ENCODE measurements around the gene SCAMP3. TPM values are rescaled to one million over a fixed set of nuclear protein-coding genes. Genes with fewer than 3 reads are reported as not detected.
"Not testable (repeated sequence)": the region's sequence is repeated elsewhere in the genome, so short reads cannot be mapped to it uniquely, and the experiment has no call there.

Gene SCAMP3
- total RNA-seq, 1 donor from 2014 or later = 50.5 TPM

DNA sequence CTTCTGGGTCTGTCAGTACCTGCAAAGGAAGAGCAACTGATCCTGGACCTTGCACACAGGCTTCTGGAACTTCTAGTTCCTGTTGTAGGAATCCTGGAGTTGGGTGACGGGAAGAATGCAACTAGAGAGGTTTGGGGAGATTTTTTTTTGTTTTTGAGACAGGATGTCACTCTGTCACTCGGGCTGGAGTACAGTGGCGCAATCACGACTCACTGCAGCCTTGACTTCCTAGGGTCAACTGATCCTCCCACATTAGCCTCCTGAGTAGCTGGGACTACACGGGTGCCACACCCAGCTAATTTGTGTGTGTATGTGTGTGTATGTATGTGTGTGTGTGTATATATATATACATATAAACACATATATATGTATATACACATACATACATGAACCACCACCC, 25.7 kb downstream of the SCAMP3 start:
- Mint-ChIP-seq H3K27me3 (ENCODE audit: low read depth) (no peaks in the 10 kb centered on the region), H3K27ac (no peak overlapping the region), H3K9me3 (no peaks in the 10 kb centered on the region), H3K4me1 (peaks cover 18% of the 10 kb centered on the region), H3K4me3 (no peak overlapping the region), H3K36me3 (peaks cover 11% of the 10 kb centered on the region)
- TF ChIP-seq, protein P1, sequence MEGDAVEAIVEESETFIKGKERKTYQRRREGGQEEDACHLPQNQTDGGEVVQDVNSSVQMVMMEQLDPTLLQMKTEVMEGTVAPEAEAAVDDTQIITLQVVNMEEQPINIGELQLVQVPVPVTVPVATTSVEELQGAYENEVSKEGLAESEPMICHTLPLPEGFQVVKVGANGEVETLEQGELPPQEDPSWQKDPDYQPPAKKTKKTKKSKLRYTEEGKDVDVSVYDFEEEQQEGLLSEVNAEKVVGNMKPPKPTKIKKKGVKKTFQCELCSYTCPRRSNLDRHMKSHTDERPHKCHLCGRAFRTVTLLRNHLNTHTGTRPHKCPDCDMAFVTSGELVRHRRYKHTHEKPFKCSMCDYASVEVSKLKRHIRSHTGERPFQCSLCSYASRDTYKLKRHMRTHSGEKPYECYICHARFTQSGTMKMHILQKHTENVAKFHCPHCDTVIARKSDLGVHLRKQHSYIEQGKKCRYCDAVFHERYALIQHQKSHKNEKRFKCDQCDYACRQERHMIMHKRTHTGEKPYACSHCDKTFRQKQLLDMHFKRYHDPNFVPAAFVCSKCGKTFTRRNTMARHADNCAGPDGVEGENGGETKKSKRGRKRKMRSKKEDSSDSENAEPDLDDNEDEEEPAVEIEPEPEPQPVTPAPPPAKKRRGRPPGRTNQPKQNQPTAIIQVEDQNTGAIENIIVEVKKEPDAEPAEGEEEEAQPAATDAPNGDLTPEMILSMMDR (IDR thresholded peaks at IDR 0.05; ENCODE audit: unreplicated experiment) = no peak
- no peak for DNase-seq (ENCODE audit: low spot score in 2 of 2, unreplicated experiment in 2 of 2)

DNA sequence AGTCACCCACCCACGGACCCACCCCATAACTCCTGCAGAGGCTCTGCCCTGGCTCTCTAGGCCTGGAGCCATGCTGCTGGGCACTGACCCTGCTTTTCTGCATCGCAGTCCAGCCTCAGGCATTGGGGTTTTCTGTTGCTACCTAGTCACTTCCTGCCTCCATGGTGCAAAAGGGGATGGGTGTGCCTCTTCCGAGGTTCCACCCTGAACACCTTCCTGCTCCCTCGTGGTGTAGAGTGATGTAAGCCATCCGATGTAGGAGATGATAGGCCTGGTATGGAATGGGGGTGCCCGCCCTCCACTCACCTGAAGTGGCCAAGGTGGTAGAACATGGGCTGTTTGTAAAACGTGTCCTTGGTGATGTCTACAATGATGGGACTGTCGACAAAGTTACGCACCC, 26.8 kb downstream of the SCAMP3 start:
- not testable (repeated sequence) for H3K27me3 Mint-ChIP-seq (ENCODE audit: low read depth); DNase-seq (ENCODE audit: low spot score in 2 of 2, unreplicated experiment in 2 of 2); H3K9me3 Mint-ChIP-seq; H3K27ac Mint-ChIP-seq; H3K4me1 Mint-ChIP-seq; H3K4me3 Mint-ChIP-seq
- peaks cover 11% of the 10 kb centered on the region for H3K36me3 Mint-ChIP-seq

DNA sequence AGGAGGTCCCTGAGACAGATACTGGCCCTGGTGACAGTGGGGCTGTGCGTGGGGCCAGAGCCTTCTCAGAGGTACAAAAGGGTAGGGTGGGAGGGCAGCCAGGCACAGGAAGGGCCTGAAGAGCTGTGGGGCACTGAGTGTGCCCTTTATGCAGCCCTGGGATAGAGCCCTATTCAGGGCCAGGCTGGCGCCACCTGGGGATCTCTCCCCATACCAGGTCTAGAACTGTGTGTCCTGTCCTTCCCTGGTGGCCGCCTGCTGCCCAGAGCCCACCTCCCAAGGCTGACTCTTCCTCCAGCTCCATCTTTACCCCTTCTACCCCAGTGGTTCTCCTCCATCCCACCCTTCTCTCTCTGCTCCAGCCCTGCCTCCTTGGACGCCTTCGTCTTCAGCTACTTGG, 28.7 kb downstream of the SCAMP3 start:
- DNase-seq (ENCODE audit: low spot score in 2 of 2, unreplicated experiment in 2 of 2); H3K27me3 Mint-ChIP-seq (ENCODE audit: low read depth); H3K9me3 Mint-ChIP-seq; H3K27ac Mint-ChIP-seq; H3K4me3 Mint-ChIP-seq; H3K4me1 Mint-ChIP-seq: not testable (repeated sequence)
- peaks cover 11% of the 10 kb centered on the region for H3K36me3 Mint-ChIP-seq

DNA sequence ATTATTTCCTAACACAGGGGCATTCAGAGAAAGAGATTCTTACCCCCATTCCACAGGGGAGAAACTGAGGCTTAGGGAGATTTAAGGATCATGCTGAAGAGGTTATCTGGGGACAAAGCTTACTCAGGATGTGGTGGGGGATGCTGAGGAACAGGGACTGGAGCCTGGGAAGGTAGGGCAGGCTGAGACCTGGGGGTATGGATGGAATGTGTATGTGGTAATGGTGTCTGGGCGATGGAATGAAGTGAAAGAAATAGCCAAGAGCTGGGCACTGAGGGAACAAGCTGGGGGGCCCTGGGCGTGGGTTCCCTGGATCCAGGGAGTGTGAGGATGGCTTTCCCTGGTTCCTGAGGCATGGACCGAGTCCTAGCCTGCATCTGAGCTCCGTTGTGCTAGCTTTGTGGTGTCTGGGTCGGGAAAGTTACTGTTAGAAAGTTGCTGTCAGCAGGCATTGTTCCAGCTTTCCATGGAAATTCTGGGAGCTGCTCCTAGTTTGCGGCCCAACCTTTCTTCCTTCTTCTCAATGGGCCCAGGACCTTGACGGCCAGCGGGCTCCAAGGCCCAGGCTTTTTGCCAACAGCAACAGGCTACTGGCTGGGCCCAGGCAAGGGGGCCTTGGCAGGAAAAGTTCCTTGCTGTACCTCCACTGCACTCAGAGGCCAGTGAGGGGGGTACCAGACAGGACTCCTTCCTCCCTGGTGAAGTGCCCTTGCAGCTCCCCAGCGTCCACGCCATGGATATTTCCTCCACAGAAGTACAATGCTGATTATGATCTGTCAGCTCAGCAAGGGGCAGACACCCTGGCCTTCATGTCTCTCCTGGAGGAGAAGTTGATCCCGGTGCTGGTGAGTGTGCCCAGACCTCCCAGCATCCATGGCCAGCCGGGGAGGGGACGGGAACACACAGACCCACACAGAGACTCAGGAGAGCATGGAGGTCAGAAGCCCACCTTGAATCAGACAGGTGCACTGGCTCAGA, 29.9 kb downstream of the SCAMP3 start:
- not testable (repeated sequence) for H3K27me3 Mint-ChIP-seq (ENCODE audit: low read depth); H3K27ac Mint-ChIP-seq; H3K4me3 Mint-ChIP-seq; H3K9me3 Mint-ChIP-seq; DNase-seq (ENCODE audit: low spot score in 2 of 2, unreplicated experiment in 2 of 2)
- peaks cover 12% of the 10 kb centered on the region for H3K4me1 Mint-ChIP-seq
- peaks cover 11% of the 10 kb centered on the region for H3K36me3 Mint-ChIP-seq

DNA sequence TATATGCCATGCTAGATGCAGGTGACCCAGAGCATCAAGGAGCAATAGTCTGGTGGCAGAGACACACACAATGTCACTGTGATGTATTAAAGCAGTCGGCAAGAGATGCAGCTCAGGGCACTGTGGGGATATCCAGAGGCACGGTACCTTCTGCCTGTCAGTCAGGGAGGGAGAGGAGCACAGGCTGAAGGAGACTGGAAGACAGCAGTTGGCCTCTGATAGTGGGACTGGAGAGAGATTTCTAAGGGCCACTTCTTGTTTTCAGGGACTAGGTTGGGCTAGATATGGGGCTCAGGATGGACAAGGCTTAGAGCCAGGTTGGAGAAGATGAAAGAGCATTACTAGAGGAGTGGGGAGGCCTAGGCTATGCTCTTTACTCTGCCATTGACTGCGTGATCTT, 30.9 kb downstream of the SCAMP3 start:
- not testable (repeated sequence) for H3K36me3 Mint-ChIP-seq; H3K4me3 Mint-ChIP-seq; DNase-seq (ENCODE audit: low spot score in 2 of 2, unreplicated experiment in 2 of 2); H3K27ac Mint-ChIP-seq; H3K9me3 Mint-ChIP-seq; H3K27me3 Mint-ChIP-seq (ENCODE audit: low read depth)
- peaks cover 19% of the 10 kb centered on the region for H3K4me1 Mint-ChIP-seq

DNA sequence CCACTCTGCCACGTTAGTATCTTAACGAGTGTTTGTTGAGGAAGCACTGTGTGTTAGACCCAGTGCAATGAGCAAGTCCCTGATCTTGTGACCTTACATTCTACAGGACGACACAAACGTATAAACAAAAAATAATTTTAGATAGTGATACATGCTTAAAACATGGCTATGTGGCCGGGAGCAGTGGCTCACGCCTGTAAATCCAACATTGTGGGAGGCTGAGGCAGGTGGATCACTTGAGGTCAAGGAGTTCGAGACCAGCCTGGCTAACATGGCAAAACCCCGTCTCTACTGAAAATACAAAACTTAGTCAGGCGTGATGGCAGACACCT, 34.1 kb downstream of the SCAMP3 start:
- Mint-ChIP-seq H3K27me3 (ENCODE audit: low read depth) (no peaks in the 10 kb centered on the region), H3K9me3 (no peaks in the 10 kb centered on the region), H3K27ac (peak overlapping the region; percentile 99), H3K36me3 (no peaks in the 10 kb centered on the region), H3K4me1 (peaks cover 37% of the 10 kb centered on the region), H3K4me3 (peak overlapping the region; percentile 80)
- TF ChIP-seq, protein P1 (IDR thresholded peaks at IDR 0.05; ENCODE audit: unreplicated experiment) = no peak
- DNase-seq (ENCODE audit: low spot score in 2 of 2, unreplicated experiment in 2 of 2) = no peak

DNA sequence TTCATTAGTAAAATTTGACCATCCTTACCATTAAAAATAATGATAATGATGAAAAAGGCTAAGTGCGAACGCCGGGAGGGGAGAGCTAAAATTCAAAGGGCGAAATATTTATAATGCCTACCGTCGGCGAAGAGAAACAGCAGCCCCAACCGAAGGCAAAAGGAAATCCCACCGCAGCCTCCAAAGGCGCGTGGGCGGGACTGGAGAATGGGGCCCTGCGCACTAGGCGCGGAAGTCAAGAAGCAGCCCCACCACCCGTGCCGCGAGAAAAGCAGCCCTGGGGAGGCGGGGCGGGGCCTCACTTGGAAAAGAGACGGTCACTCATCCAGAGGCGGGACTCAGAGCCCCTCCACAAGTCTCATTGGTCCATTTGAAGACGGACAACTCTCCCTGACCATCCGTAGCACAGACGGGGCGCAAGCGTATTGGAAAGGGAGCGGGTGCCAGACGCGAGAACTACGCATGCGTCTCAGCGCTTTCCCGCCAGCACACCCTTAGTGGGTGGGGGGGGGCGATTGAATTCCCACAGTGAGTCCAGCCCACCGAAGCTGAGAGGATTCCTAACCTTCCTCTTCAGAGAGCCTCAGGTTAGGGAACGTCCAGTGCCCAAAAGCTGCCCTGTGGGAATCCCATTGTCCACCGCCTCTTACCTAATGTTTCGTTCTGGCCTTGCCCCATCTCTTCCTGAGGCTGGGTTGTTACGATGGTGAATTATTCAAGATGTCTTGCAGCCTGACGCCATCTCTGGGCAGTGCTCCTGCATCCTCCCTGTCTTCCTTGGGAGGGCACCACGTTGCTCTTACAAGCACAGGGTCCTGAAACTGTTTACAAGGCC, 34.7 kb downstream of the SCAMP3 start:
- TF ChIP-seq, protein P1 (IDR thresholded peaks at IDR 0.05; ENCODE audit: unreplicated experiment) = no peak
- Mint-ChIP-seq H3K4me1 (peaks cover 37% of the 10 kb centered on the region), H3K36me3 (no peaks in the 10 kb centered on the region), H3K27me3 (ENCODE audit: low read depth) (no peaks in the 10 kb centered on the region), H3K4me3 (peak overlapping the region; percentile 80), H3K9me3 (no peaks in the 10 kb centered on the region), H3K27ac (peak overlapping the region; percentile 99)
- peak; percentile 98 for DNase-seq (ENCODE audit: low spot score in 2 of 2, unreplicated experiment in 2 of 2)

All from mesothelial cell of epicardium (in vitro differentiated cells).